GM21737 (cell line): ENCODE measurements around the gene ATP9B.

Source experiments
- ATAC-seq: cut with Tn5 transposase; IDR thresholded peaks from one replicate; pipeline ENCODE4 v1.9.1; 2021; ENCODE audit warnings: mild to moderate bottlenecking, moderate library complexity; ENCODE audit not compliant: unreplicated experiment

ATP9B gene

DNA sequence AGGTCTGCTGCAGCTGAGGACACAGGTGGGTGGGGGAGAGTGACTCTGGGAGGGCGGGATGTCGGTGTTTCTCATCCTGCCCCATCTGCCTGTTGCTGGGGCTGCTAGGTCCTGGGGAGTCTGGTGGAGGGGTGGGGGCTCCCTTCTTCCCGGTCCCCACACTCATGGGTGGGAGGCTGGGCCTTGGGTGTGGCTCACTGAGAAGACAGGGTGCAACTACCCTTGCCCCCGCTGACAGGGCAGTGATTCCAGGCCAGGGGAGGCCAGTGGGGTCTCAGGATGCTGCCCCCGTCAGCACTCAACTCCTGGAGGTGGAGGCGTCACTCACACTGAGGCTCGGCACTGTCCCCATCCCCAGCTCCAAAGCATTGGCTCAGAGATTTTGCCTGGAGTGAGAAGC, 318.8 kb downstream of the ATP9B start:
- ATAC-seq, result no peak

DNA sequence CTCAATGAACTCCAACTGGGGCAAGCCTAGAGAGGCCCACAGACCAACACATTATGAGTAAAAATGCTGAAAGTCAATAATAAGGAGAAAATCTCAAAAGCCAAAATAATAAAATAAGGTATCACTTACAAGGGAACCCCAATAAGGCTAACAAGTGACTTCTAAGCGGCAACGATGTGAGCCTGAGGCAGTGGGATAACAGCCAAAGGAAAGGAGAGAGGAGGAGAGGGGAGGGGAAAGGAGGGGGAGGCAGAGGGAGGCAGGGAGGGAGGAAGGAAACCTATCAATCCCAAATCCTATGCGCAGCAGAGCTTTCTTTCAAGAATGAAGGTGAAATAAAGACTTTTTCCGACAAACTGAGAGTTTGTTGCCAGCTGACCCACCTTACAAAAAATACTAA, 320.5 kb downstream of the ATP9B start:
- ATAC-seq, result no peak

DNA sequence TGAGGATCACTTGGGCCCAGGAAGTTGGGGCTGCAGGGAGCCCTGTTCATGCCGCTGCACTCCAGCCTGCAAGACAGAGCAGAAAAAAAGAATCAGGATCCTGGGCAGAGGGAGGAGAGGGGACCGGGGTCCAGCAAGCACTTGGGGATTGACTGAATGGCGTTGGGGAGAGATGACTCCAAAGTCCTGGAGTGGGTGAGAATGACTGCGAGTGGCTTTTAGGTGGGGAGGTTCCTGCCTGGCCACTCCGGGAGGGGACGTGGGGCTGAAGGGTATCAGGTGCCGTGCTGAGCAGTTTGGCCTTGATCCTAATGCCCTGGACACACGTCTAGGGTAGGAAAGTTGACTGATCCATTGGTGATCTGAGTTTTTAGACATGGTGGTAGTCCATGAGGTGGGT, 323.0 kb downstream of the ATP9B start:
- no peak for ATAC-seq

DNA sequence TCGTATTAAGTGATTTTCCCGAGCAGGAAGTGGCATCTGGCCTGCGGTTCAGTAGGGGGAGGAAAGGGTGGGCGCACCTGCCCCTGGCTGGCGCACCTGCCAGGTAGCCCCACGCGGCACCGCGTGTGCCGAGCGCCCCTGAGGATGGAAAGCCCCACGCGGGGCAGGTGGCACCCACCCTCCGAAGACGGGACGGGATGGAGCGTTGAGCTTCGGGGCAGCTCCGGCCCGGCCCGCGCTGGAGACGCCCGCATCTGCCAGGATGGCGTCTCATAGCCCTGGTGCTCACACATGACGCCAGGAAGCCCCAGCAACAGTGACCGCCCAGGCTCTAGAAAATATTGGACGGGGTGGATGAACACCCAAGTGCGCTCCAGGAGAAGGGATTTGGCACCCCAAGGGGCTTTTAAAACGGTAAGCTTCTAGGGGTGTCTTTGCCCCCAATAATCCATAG, 324.0 kb downstream of the ATP9B start:
- ATAC-seq, result no peak

DNA sequence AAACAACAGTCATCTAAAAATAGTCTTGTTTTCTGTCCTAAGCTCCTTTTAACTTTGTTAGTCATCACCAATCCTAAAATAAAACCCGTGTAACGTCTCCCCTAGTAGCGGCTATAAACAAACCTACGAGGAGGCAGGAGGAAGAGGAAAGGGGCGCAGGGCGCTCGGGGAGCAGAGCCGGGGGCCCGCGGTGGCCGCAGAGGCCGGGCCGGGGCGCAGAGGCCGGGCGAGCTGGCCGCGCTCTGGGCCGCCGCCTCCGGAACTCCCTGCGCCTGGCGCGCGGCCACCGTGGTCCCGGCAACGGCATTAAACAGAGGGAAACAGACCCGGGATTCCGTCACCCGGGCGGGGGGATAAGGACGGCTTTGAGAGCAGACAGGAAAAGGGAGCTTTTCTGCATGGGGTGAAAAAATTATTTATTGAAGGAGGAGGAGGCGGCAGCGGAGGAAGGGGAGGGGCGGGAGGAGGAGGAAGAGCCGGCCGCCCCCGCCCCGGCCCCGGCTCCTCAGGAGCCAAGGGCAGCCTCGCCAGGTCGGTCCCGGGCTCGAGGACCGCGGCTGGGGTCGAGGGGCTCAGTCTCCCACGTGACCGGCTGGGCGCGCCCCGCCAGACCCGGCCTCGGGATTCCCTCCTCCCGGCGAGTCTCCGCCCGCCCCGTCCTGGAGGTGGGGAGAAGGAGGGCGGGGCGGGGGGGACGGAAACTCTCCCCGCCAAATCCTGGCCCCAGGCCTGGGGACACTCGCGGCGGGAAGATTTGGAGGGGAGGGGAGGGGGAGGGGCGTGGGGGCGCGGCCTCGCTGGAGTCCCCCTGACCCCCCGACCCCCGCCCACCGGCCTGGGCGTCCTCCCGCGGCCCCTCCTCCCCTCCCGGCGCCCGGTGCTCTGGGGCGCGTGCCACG, 324.7 kb downstream of the ATP9B start:
- ATAC-seq, result no peak

DNA sequence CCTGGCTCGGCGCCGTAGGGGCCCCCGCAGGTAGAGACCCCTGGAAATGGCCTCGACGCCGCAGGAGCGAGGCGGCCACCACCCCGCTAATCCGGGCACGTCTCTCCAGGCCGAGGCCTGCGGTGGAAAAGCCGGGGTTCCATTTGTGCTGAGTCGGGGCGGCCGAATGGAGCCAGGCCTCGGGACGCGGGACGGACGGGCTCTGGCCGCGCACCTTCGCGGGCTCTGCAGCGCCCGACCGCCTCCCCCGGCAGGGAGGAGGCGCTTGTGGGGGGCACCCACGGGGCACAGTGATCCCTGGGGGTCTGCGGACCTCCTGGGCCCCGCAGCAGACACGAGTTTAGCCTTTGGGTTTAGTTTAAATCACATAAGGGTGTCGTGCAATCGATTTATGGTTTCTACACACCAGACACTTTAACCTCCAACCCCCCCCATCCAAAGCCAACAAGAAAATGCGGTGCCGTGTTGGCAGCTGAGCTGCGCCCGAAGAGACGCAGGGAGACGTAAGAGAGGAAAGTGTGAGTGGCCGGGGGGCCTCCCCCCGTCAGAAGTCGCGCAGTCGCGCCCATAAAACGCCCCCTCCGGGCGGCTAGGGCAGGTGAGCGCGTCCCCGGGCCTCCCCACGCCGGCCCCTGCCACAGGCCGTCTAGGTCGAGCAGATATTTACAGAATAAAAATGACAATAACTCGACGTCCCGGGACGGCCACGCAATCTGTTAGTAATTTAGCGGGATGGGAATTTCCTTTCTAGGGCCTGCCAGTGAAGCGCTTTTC, 325.5 kb downstream of the ATP9B start:
- no peak for ATAC-seq

DNA sequence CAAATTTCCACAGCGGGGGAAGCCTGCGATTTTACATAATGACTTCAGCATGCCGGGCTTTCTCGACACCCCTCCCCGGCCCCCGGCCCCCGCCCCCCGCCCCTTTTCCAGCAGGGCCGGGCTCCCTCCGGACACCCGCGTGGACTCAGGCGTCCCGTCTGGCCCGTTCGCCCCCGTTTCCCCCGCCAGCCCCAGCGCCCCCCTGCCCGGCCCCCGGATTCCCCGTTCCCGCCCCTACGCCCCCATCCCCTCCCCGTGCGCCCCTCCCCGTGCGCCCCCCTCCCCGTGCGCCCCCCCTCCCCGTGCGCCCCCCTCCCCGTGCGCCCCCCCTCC, 326.1 kb downstream of the ATP9B start:
- no peak for ATAC-seq

DNA sequence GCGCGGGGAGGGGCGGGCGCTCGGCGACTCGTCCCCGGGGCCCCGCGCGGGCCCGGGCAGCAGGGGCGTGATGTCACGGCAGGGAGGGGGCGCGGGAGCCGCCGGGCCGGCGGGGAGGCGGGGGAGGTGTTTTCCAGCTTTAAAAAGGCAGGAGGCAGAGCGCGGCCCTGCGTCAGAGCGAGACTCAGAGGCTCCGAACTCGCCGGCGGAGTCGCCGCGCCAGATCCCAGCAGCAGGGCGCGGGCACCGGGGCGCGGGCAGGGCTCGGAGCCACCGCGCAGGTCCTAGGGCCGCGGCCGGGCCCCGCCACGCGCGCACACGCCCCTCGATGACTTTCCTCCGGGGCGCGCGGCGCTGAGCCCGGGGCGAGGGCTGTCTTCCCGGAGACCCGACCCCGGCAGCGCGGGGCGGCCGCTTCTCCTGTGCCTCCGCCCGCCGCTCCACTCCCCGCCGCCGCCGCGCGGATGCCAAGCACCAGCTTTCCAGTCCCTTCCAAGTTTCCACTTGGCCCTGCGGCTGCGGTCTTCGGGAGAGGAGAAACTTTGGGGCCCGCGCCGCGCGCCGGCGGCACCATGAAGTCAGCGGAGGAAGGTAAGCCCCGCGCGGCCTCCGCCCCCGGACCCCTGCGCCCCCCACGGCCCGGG, 326.7 kb downstream of the ATP9B start, which contains the start of gene NFATC1:
NFATC1 (plus strand) TSS at position 170 of the 644 bp plus-strand sequence; CDS start at position 465, 295 bp downstream.
- no peak for ATAC-seq

DNA sequence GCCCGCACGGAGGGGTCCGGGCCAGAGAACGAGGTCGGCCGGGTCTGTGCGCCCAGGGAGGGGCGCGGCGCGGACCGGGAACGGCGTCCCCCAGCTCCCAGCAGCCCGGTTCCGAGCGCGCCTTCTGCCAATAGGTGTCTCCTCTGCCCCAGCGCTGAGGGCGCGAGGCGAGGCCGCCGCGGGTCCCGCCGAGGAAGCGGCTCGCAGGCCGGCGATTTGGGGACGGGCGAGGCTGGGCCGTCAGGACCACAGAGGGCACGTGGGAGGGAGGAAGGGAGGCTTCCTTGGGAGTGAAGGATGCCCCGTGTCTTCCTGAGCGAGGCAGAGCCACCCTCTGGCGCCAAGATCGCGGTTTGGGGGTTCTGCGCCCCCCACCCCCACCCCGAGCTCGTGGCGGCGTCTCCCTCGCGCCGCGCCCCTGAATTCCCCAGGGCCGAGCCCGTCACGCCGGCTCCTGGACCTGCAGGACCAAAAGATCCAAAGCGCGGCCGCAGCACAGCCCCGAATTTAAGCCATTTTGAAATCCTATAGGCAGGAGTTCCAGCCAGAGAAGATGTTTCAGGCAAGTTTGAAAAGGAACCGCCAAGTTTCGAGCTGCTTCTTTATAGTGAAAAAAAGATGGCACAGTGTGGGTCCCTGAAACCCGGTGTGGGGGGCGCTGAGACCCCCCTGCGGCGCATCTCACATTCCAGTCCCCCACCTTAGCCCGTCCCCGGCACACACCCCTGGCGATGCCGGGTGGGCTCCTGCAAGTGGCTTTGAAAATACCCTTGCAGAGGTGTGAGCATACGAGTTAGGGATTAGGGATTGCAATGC, 327.4 kb downstream of the ATP9B start:
- ATAC-seq, result no peak

DNA sequence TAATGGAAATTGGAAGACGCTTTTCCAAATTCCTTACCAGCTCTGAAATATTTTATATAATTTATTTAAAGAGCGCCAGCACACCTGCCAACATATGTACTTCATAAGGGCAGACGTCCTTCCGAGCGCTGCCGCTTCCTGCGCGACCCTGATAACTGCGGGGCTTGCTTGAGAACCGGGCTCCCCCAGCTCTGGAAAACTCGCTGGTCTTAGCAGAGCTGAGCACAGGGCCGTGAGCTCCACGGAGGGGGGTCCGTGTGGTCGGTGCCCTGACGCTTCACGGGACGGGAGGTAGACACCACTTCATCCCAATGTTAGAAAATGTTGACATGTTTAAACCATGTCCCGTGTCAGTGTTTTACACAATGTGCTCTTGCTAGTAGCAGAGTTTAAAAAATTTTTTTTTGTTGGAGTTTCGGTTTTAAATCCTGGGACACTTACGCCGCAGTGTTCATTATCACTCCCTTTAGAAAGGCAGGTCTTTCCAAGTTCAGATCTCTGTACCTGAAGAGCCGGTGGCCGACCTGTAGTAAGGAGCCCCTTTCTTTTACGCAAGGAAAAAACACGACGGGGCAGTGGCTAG, 328.1 kb downstream of the ATP9B start:
- no peak for ATAC-seq

DNA sequence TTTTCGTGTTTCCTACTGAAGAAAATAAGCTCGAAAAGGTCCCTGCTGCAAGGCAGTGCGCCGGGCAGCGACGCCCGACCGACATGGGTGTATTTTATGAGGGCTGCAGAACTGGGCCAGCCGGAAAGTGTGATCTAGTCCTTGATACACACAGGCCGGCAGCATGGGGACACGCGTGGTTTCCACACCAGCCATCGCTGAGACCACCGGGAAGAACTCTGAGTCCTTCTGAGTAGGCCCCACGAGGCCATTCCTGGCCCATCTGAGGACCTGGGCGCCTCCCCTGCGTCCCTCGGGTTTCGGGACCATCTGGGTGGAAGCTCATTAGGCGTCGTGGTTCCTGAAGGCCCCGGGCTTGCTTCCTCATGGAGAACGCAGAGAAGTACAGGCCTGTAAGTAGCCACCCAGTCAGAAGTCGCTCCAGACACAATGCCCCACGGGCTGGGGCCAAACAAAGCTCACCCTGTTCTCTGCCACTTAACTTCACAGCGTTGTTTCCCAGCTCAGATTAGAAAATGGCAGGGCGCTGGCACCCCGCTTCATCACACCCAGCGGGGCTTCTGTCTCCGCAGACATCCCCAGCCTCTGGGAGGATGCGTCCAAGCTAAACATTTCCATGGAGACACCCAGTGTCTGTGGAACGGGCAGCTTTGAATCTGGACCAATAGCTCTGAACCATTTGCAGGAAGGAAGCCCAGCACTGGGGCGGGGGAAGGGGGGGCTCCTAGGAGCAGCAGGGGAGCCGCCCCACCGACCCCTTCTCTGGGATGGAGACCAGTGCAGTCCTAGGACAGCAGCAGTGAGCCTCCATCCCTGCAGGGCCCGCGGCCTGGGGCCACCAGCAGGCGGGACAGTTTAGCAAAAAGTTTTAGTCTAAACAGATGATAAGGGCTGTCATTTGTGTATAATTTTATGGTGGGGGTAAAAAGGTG, 328.9 kb downstream of the ATP9B start:
- no peak for ATAC-seq

DNA sequence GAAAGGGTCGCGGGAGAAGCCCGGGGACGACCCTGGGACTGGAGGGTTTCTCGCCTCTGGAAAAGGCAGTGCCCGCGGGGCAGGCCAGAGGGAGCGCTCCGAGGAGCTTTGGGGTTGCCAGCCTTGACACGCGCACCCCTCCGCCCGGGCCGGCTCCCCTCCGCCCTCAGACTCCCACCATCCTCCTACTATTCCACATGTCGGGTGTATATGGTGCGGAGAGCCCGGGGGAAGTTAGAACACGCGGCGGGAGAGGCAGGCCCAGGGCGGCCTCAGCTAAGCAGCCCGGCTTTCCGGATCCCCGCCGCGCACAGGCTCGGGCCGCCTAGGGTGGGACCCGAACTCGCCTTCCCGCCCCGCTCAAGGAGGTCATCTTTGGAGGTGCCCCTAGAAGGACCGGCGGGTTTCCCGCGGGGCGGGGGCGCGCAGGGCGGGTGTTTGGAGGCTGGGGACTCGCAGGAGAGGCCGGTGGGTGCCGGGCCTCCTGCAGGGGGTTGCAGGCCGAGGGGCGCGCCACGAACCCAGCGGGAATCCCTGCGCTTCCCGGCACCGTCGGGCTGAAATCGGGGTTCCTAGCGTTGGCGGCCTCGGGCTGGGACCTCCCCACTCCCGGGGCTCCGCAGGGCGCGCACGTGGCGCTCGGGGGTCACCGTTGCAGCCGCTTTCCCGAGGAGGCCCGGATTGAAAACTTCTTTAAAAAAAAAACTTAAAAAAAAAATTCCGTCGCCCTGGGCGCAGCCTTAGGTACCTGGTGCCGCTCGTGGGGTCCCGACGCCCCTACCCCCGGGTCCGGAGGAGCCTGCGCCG, 330.3 kb downstream of the ATP9B start:
- ATAC-seq, result no peak

DNA sequence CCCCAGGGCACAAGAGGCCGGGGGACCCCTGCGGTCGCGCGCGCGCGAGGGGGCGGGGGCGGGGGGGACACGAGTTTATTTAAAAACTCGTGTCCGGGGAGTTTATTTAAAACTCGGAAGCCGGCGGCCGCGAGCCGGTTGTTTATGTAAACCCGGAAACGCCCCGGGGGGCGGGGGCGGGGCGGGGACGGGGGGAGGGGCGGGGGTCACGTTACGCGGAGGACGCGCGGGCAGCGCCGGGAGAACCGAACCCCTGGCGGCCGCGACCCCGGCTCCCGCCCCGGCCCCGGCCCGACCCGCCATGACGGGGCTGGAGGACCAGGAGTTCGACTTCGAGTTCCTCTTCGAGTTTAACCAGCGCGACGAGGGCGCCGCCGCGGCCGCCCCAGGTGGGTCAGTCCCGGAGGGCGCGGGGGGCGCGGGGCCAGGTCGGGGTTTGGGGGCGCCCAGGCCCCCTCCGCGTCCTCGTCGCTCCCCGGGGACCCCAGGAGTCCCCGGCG, 330.9 kb downstream of the ATP9B start:
- ATAC-seq, result no peak

DNA sequence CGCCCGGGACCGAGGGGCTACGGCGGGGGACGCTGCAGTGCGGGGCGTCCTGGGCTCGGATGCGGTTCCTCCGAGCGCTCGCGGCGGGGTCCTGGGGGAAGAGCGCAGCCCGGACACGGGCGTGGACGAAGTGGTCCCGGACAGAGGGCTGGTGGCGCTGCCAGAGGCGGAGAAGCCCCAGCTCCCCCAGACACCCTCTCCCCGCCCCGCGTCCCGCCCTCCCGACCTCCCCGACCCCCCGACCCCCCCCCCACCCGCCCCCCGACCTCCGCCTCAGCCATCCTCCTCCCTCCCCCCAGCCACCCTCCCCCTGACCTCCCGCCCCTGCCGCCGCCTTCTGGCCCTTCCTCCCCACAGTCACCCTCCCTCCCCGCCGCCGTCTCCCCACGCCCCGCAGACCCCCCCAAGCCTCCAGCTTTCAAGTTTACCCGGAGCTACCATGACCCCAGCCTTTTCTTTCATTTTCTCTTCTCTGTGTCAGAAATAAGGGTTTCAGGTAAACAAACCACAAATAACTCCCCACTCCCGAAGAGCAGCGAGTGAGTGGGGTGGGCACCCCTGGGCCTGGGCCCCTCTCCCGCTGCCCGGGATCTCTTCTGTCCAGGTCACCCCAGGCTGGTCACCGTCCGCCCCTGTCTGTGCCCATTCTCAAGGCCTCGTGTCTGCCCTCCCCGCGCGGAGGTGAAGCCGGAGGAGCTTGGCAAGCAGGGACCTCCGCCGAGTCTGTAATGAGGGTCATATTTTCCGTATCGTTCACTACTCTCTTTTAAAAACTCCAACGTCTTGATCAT, 331.6 kb downstream of the ATP9B start:
- ATAC-seq, result no peak

DNA sequence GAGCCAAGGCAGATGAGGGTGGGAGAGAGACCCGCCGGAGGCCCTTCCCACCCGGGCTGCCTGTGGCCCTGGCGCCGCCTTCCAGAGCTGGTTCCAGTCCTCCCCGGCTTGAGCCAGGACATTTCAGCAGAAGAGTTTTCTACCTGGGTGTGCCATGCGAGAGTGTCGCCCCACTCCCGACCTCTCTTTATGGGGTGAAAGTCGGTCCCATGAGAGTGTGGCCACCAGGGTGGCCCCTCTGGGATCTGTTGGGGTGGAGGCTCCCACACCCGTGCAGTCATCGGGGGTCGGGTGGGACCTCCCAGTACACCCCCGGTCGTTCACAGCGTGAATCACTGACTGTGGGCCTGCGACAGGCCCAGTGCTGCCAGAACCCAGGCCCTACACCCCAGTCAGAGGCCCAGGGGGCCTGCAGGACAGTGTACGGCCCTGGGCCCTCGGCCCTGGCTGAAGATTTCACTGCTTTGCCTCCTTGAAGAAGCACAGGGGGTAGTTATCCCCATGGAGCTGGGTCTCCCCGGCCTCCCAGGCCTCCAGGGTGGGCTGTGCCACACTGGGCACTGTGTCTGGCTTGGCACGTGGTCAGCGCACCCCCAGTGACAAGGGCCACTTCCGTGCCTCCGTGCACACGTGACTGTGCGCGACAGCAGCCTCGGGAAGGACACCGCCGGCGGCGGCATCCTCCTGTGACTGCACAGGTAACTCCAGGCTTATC, 332.5 kb downstream of the ATP9B start:
- ATAC-seq, result no peak

DNA sequence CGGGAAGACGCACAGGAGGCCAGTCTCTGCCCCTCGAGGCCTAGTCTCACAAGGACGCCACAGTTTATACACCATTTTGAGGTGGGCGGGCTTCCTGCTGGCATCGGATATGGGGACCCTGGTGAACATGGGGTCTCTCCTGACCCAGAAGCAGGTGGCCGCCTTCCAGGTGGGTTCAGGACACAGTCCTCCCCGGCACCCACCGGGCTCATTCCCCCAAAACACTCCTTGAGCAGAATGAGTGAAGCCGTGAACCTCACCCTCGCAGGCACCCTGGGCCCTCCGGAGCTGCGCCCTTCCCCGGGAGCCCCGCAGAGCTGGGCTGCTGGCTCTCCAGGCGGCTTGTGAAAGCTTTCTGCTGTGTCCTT, 333.0 kb downstream of the ATP9B start:
- no peak for ATAC-seq
